ENCODE data around the gene TTC7B.

DNA sequence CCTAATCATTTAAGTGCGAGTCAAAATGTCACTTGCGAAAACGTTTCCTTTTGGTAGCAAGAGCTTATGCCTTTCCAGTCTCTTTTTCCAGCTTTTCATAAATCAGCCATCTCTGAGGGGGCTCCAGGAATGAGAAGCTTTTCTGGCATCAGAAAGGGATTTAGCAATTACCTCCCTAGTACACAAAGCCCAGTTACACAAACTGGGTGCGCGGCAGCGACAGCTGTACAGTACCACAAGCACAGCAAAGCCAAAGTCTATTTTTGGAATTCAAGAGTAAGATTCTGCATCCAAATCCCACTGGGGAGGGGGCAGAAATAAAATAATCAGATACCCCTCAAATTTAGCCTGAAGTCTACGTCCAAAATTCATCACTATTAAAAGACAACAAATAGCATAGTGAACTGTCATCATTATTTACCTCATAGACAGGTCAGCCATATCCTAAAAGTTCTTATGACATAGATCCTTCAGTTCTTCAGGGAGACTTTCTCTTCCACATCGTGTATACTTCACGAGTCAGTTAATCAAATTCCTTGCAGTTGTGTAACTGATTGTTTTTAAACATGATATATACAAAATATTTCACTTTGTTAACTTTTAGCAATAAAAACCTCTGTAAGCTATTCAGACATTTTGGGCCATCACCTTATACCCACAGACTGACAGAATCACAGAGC lies 150.8 kb downstream of the TTC7B start:
- TF ChIP-seq, protein P1, sequence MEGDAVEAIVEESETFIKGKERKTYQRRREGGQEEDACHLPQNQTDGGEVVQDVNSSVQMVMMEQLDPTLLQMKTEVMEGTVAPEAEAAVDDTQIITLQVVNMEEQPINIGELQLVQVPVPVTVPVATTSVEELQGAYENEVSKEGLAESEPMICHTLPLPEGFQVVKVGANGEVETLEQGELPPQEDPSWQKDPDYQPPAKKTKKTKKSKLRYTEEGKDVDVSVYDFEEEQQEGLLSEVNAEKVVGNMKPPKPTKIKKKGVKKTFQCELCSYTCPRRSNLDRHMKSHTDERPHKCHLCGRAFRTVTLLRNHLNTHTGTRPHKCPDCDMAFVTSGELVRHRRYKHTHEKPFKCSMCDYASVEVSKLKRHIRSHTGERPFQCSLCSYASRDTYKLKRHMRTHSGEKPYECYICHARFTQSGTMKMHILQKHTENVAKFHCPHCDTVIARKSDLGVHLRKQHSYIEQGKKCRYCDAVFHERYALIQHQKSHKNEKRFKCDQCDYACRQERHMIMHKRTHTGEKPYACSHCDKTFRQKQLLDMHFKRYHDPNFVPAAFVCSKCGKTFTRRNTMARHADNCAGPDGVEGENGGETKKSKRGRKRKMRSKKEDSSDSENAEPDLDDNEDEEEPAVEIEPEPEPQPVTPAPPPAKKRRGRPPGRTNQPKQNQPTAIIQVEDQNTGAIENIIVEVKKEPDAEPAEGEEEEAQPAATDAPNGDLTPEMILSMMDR (IDR thresholded peaks at IDR 0.05): no peak
- no peak for TF ChIP-seq POLR2A (IDR thresholded peaks at IDR 0.05)

All from adrenal gland (tissue), 5 donors.